Endometrial microvascular endothelial cells (primary cell): ENCODE measurements around the gene DMBT1. TPM values are rescaled to one million over a fixed set of nuclear protein-coding genes. Genes with fewer than 3 reads are reported as not detected.

Experiments used
- in situ Hi-C: cut with HindIII; loops from 2 replicates; pipeline ENCODE4 v1.10.0; 2017; ENCODE audit warnings: low sequenced_read_pairs, low pct_unique_long_range_greater_than_20kb; ENCODE audit errors: inconsistent ontology term
- total RNA-seq: library from RNA; depleted of rRNA; stranded (reverse); fragments of >200 nt; gene quantifications from one replicate; pipeline ENCODE4 v1.2.3, GENCODE V29; 2015; ENCODE audit errors: inconsistent ontology term

The DMBT1 gene
- total RNA-seq: 0.09 TPM

GRCh38 chr10:122560279-122560804 lies at the start of gene DMBT1:
Gene DMBT1, plus strand, starts transcription at chr10:122560754. Its CDS starts 17 bp downstream, at chr10:122560771.
- in situ Hi-C loops: no loop called here

GRCh38 chr10:122513053-122513452 lies 47.5 kb upstream of the DMBT1 start:
- in situ Hi-C loops: no loop called here

GRCh38 chr10:122514045-122514840 lies 46.3 kb upstream of the DMBT1 start:
- in situ Hi-C loops: no loop called here

GRCh38 chr10:122515022-122515424 lies 45.5 kb upstream of the DMBT1 start:
- in situ Hi-C loops: no loop called here

GRCh38 chr10:122515588-122516231 lies 44.8 kb upstream of the DMBT1 start:
- in situ Hi-C loops: no loop called here

- in situ Hi-C loops: no loop called here
Observed at GRCh38 chr10:122516734-122517133, 43.8 kb upstream of the DMBT1 start.

GRCh38 chr10:122519144-122519543 lies 41.4 kb upstream of the DMBT1 start:
- in situ Hi-C loops: no loop called here

GRCh38 chr10:122519873-122520272 lies 40.7 kb upstream of the DMBT1 start:
- in situ Hi-C loops: no loop called here

- in situ Hi-C loops: no loop called here
Observed at GRCh38 chr10:122521011-122521410, 39.5 kb upstream of the DMBT1 start.

GRCh38 chr10:122524811-122525210 lies 35.7 kb upstream of the DMBT1 start:
- in situ Hi-C loops: no loop called here

GRCh38 chr10:122525788-122526187 lies 34.8 kb upstream of the DMBT1 start:
- in situ Hi-C loops: no loop called here

GRCh38 chr10:122526892-122527291 lies 33.7 kb upstream of the DMBT1 start:
- in situ Hi-C loops: no loop called here

- in situ Hi-C loops: no loop called here
Observed at GRCh38 chr10:122530177-122530576, 30.4 kb upstream of the DMBT1 start.

- in situ Hi-C loops: no loop called here
Observed at GRCh38 chr10:122531261-122531660, 29.3 kb upstream of the DMBT1 start.

GRCh38 chr10:122531939-122532338 lies 28.6 kb upstream of the DMBT1 start:
- in situ Hi-C loops: no loop called here

- in situ Hi-C loops: no loop called here
Observed at GRCh38 chr10:122532601-122533296, 27.8 kb upstream of the DMBT1 start.

- in situ Hi-C loops: no loop called here
Observed at GRCh38 chr10:122537545-122537944, 23.0 kb upstream of the DMBT1 start.

- in situ Hi-C loops: no loop called here
Observed at GRCh38 chr10:122541541-122542002, 19.0 kb upstream of the DMBT1 start.

- in situ Hi-C loops: no loop called here
Observed at GRCh38 chr10:122543676-122544445, 16.7 kb upstream of the DMBT1 start.
